ENCODE results near the gene FRMD3.

The FRMD3 gene

GRCh38 chr9:83234541-83234940 lies 303.7 kb downstream of the FRMD3 start:
- no peak for DNase-seq (ENCODE audit: low read depth)

- no peak for DNase-seq (ENCODE audit: low read depth)
These were observed 304.6 kb downstream of the FRMD3 start for GRCh38 chr9:83233647-83234046.

GRCh38 chr9:83231039-83231438 lies 307.2 kb downstream of the FRMD3 start:
- DNase-seq (ENCODE audit: low read depth), result no peak

GRCh38 chr9:83220730-83221129 lies 317.5 kb downstream of the FRMD3 start:
- DNase-seq (ENCODE audit: low read depth), result peak; percentile 30

GRCh38 chr9:83219924-83220438 lies 318.2 kb downstream of the FRMD3 start:
- no peak for DNase-seq (ENCODE audit: low read depth)

GRCh38 chr9:83219154-83219923 lies 318.9 kb downstream of the FRMD3 start:
- DNase-seq (ENCODE audit: low read depth), result peak; percentile 27

GRCh38 chr9:83218411-83219090 lies 319.6 kb downstream of the FRMD3 start:
- DNase-seq (ENCODE audit: low read depth), result no peak

- no peak for DNase-seq (ENCODE audit: low read depth)
These were observed 328.9 kb downstream of the FRMD3 start for GRCh38 chr9:83209188-83209731.

GRCh38 chr9:83208065-83208850 lies 329.9 kb downstream of the FRMD3 start:
- no peak for DNase-seq (ENCODE audit: low read depth)

- no peak for DNase-seq (ENCODE audit: low read depth)
These were observed 334.2 kb downstream of the FRMD3 start for GRCh38 chr9:83204047-83204446.

- DNase-seq (ENCODE audit: low read depth), result no peak
These were observed 337.7 kb downstream of the FRMD3 start for GRCh38 chr9:83200531-83200930.

- DNase-seq (ENCODE audit: low read depth), result no peak
These were observed 338.4 kb downstream of the FRMD3 start for GRCh38 chr9:83199832-83200231.

GRCh38 chr9:83199240-83199639 lies 339.0 kb downstream of the FRMD3 start:
- peak; percentile 3 for DNase-seq (ENCODE audit: low read depth)

GRCh38 chr9:83198371-83198770 lies 339.8 kb downstream of the FRMD3 start:
- DNase-seq (ENCODE audit: low read depth), result no peak

GRCh38 chr9:83197591-83197990 lies 340.6 kb downstream of the FRMD3 start:
- no peak for DNase-seq (ENCODE audit: low read depth)

GRCh38 chr9:83196946-83197345 lies 341.3 kb downstream of the FRMD3 start:
- DNase-seq (ENCODE audit: low read depth), result no peak

All from GM04503 (cell line).